K562 (cell line): ENCODE data around the gene LMO4. TPM values are rescaled to one million over a fixed set of nuclear protein-coding genes. Genes with fewer than 3 reads are reported as not detected.

Experiments
- ATAC-seq: fragments of 200-7000 bp; cut with Tn5 transposase; 3 replicates; pipeline ENCODE4 v1.9.1; 2020; ENCODE audit warnings: moderate library complexity
- Bru-seq: library from RNA; stranded (reverse); fragments of 400-500 nt; gene quantifications from one replicate; lab custom pipeline; 2021; lab: Mats Ljungman, UMichigan
- BruChase-seq, 2 experiments: library from RNA; stranded (reverse); fragments of 400-500 nt; gene quantifications; one replicate each; lab custom pipeline; 2021; lab: Mats Ljungman, UMichigan
- BruUV-seq: library from RNA; stranded (reverse); fragments of 400-500 nt; replicated peaks from 2 replicates; lab custom pipeline; 2021; lab: Mats Ljungman, UMichigan
- CTCF ChIA-PET: fragments of 300-600 bp; formaldehyde crosslinking; extraction: SDS; loops from one replicate; lab custom pipeline; 2021; ENCODE audit warnings: low intra/inter-chr PET ratio; lab: Yijun Ruan, JAX
- POLR2A ChIA-PET: fragments of 300-600, 350-650 bp; sonication (Branson Sonifier 250); formaldehyde crosslinking; extraction: SDS; loops from one replicate; lab custom pipeline; 2021; ENCODE audit warnings: antibody characterized with exemption, inconsistent platforms; lab: Yijun Ruan, JAX
- DNase-seq, 4 experiments: peaks; one replicate each; pipeline versions ENCODE4 v3.0.0 to v3.0.0-alpha.2; 2011 to 2018; ENCODE audit warnings: low spot score in 3 of 4, mixed read lengths in 3 of 4; ENCODE audit errors: extremely low read depth in 1 of 4
- FAIRE-seq: peaks from 2 replicates; lab custom pipeline; 2011; peaks lifted over from hg19 to GRCh38; lab: Jason Lieb, UNC
- H2AFZ ChIP-seq: 2 replicates; pipeline ENCODE4 v1.6.0; 2011; ENCODE audit warnings: low read depth, low read length, control low read depth, inconsistent platforms
- H3K27ac ChIP-seq: fragments of 200-600 bp; 3 replicates; pipeline ENCODE4 v1.8.0; 2011; ENCODE audit warnings: low read depth, mild to moderate bottlenecking, control low read depth, inconsistent platforms, low read length, moderate library complexity, mixed read lengths; ENCODE audit errors: extremely low read depth
- H3K27me3 ChIP-seq, 2 experiments: fragments of 300-600 bp in 1 of 2; 2 replicates in 1 of 2; 3 replicates in 1 of 2; pipeline versions ENCODE4 v1.6.0 to v1.8.0; 2011; ENCODE audit warnings: inconsistent platforms in 2 of 2, low read length in 2 of 2, mild to moderate bottlenecking in 1 of 2, mixed read lengths in 1 of 2, moderate library complexity in 1 of 2; ENCODE audit not compliant: control insufficient read depth in 2 of 2, insufficient read depth in 2 of 2
- H3K36me3 ChIP-seq: fragments of 300-600 bp; 3 replicates; pipeline ENCODE4 v1.8.0; 2011; ENCODE audit warnings: mild to moderate bottlenecking, low read length, inconsistent platforms; ENCODE audit not compliant: control insufficient read depth, insufficient read depth
- H3K4me1 ChIP-seq, 2 experiments: fragments of 200-600 bp in 1 of 2; replicated peaks in 1 of 2; 2 replicates in 1 of 2; 3 replicates in 1 of 2; pipeline versions ENCODE4 v1.5.1 to v1.8.0; 2011; ENCODE audit warnings: inconsistent platforms in 2 of 2, low read length in 2 of 2, mild to moderate bottlenecking in 1 of 2, mixed read lengths in 1 of 2, moderate library complexity in 1 of 2; ENCODE audit not compliant: control insufficient read depth in 2 of 2, insufficient read depth in 2 of 2
- H3K4me2 ChIP-seq: 2 replicates; pipeline ENCODE4 v1.6.1; 2011; ENCODE audit warnings: low read length, control low read depth, inconsistent platforms, mixed read lengths; ENCODE audit not compliant: insufficient read depth
- H3K4me3 ChIP-seq: fragments of 200-600 bp; sonication (generic), shearing (Covaris generic); 2 replicates; pipeline ENCODE4 v1.5.1; 2016; ENCODE audit warnings: control low read depth, inconsistent platforms
- H3K79me2 ChIP-seq: fragments of 200-600 bp; 3 replicates; pipeline ENCODE4 v1.8.0; 2011; ENCODE audit warnings: low read length, inconsistent platforms; ENCODE audit not compliant: control insufficient read depth, insufficient read depth
- H3K9ac ChIP-seq, 2 experiments: 2 replicates each; pipeline versions ENCODE4 v1.6.0 to v1.6.1; 2011; ENCODE audit warnings: low read depth in 2 of 2, low read length in 2 of 2, control low read depth in 1 of 2, inconsistent platforms in 1 of 2, mild to moderate bottlenecking in 1 of 2, mixed read lengths in 1 of 2; ENCODE audit not compliant: insufficient read depth in 1 of 2
- H3K9me1 ChIP-seq: one replicate; pipeline ENCODE4 v1.6.0; 2011; ENCODE audit warnings: inconsistent platforms, mild to moderate bottlenecking, low read length, moderate library complexity; ENCODE audit not compliant: control insufficient read depth, insufficient read depth
- H3K9me3 ChIP-seq: replicated peaks from 2 replicates; pipeline ENCODE4 v1.5.1; 2011; ENCODE audit warnings: low read depth, low read length, inconsistent platforms; ENCODE audit not compliant: control insufficient read depth, insufficient read depth
- H4K20me1 ChIP-seq: replicated peaks from 2 replicates; pipeline ENCODE4 v1.6.1; 2011; ENCODE audit warnings: low read length, inconsistent platforms, mixed read lengths; ENCODE audit not compliant: control insufficient read depth, insufficient read depth
- ASH1L ChIP-seq: fragments of 450-650 bp; IDR thresholded peaks from 2 replicates; pipeline ENCODE4 v1.6.1; 2018; ENCODE audit warnings: borderline replicate concordance, mild to moderate bottlenecking, low read depth; ENCODE audit not compliant: partially characterized antibody
- BHLHE40 ChIP-seq: IDR thresholded peaks from 2 replicates; pipeline ENCODE4 v1.6.1; 2011; ENCODE audit warnings: low read length, improper control_type of control experiment
- CEBPG ChIP-seq, 3 experiments: fragments of 200-800 bp in 1 of 3; sonication (Bioruptor generic) in 1 of 3; sonication (generic) in 1 of 3; formaldehyde crosslinking in 1 of 3; IDR thresholded peaks in 2 of 3; conservative IDR thresholded peaks in 1 of 3; 2 replicates each; pipeline versions ENCODE4 v1.6.1 to v1.8.0; 2016 to 2022; ENCODE audit warnings: missing compliant biosample characterization in 2 of 3, missing genetic modification characterization in 2 of 3, mild to moderate bottlenecking in 1 of 3, missing genetic modification reagents in 1 of 3
- ERF ChIP-seq: fragments of 450-650 bp; formaldehyde crosslinking; IDR thresholded peaks from 2 replicates; pipeline ENCODE4 v1.4.0; 2020; ENCODE audit warnings: mild to moderate bottlenecking, mixed read lengths
- FOXM1 ChIP-seq, 2 experiments: fragments of 450-650 bp in 1 of 2; sonication (generic) in 1 of 2; formaldehyde crosslinking in 1 of 2; IDR thresholded peaks; 2 replicates each; pipeline versions ENCODE4 v1.6.1 to v1.9.0; 2017 to 2022; ENCODE audit warnings: low read depth in 2 of 2, mild to moderate bottlenecking in 2 of 2, missing genetic modification reagents in 1 of 2, moderate library complexity in 1 of 2
- MEIS2 ChIP-seq: fragments of 450-650 bp; IDR thresholded peaks from 2 replicates; pipeline ENCODE4 v1.6.1; 2014; ENCODE audit warnings: mild to moderate bottlenecking; ENCODE audit not compliant: partially characterized antibody
- NFE2 ChIP-seq: IDR thresholded peaks from 2 replicates; pipeline ENCODE4 v1.6.1; 2014; ENCODE audit warnings: antibody characterized with exemption, low read depth
- NFIC ChIP-seq: fragments of 450-650 bp; IDR thresholded peaks from 2 replicates; pipeline ENCODE4 v1.6.1; 2017; ENCODE audit warnings: mild to moderate bottlenecking, inconsistent platforms
- POLR2AphosphoS5 ChIP-seq: IDR thresholded peaks from 2 replicates; pipeline ENCODE4 v1.6.1; 2011; ENCODE audit warnings: mild to moderate bottlenecking, low read depth, low read length, moderate library complexity; ENCODE audit not compliant: control insufficient read depth, insufficient read depth
- RBFOX2 ChIP-seq: fragments of 200-400 bp; formaldehyde crosslinking; IDR thresholded peaks from 2 replicates; pipeline ENCODE4 v1.6.1; 2017; ENCODE audit warnings: low read depth, mild to moderate bottlenecking, low read length, moderate library complexity
- SP1 ChIP-seq: sonication (generic); formaldehyde crosslinking; IDR thresholded peaks from 2 replicates; pipeline ENCODE4 v1.8.1; 2022; ENCODE audit warnings: mild to moderate bottlenecking, missing genetic modification reagents
- XRCC5 ChIP-seq: fragments of 200-400 bp; formaldehyde crosslinking; IDR thresholded peaks from 2 replicates; pipeline ENCODE4 v1.6.1; 2017; ENCODE audit warnings: low read depth, mild to moderate bottlenecking, low read length
- ZNF263 ChIP-seq: sonication (generic); formaldehyde crosslinking; IDR thresholded peaks from 2 replicates; pipeline ENCODE4 v1.8.0; 2022; ENCODE audit warnings: mild to moderate bottlenecking, missing genetic modification reagents, borderline replicate concordance
- WGBS: fragments of 100-300 bp; shearing (Covaris generic); methylation state at CpG from one replicate; pipeline ENCODE4 v1.1.6; 2016; ENCODE audit warnings: low coverage, mixed read lengths; ENCODE audit not compliant: insufficient coverage; ENCODE audit errors: missing lambda C conversion rate; 5-methylcytosine and 5-hydroxymethylcytosine counted together
- in situ Hi-C: fragments of 300-500 bp; cut with MboI; formaldehyde crosslinking; loops from 4 replicates; pipeline ENCODE4 v1.15.0; 2018; ENCODE audit warnings: inconsistent platforms, mixed read lengths
- intact Hi-C: fragments of 100-400 bp; cut with micrococcal nuclease; formaldehyde crosslinking; loops from 2 replicates; pipeline ENCODE4 v1.14.2; 2022
- long read RNA-seq, 3 experiments: library from polyadenylated mRNA in 2 of 3; library from RNA in 1 of 3; unstranded in 2 of 3; stranded (forward) in 1 of 3; transcript quantifications; one replicate each; pipeline ENCODE4 v2.0.0, GENCODE V29; 2019 to 2022
- polyA minus RNA-seq, 3 experiments: library from RNA; depleted of rRNA, polyadenylated mRNA; stranded (reverse); fragments of >200 nt; gene quantifications; 2 replicates each; pipeline ENCODE4 v1.2.3, GENCODE V29; 2011
- polyA plus RNA-seq, 8 experiments: library from polyadenylated mRNA; depleted of rRNA in 4 of 8; stranded (reverse) in 5 of 8; unstranded in 3 of 8; fragments of >200 nt; fragmentation: Nextera tagmentation in 2 of 8; fragmentation: Illumina TruSeq in 1 of 8; extraction: Ambion mirVana in 2 of 8; extraction: Trizol in 1 of 8; gene quantifications; 2 replicates each; pipeline versions ENCODE4 v1.2.1 to v1.2.3, GENCODE V29; 2011 to 2014; ENCODE audit warnings: inconsistent platforms in 1 of 8, missing spikeins in 1 of 8
- total RNA-seq, 7 experiments: library from RNA; depleted of rRNA in 6 of 7; stranded (reverse); fragments of >200 nt in 6 of 7; fragmentation: Illumina TruSeq in 2 of 7; extraction: Trizol in 2 of 7; gene quantifications; 2 replicates each; pipeline versions ENCODE4 v1.2.1 to v1.2.3, GENCODE V29; 2011 to 2021; ENCODE audit warnings: low replicate concordance in 1 of 7

LMO4 gene
- total RNA-seq (2011; cell fraction: chromatin; rRNA removed; ENCODE audit: low replicate concordance), result 7.3 and 9.3 TPM in 2 replicates
- total RNA-seq (2011; cell fraction: nucleolus; rRNA removed), result 6.3 and 8.3 TPM in 2 replicates
- 7.6 and 10.4 TPM in 2 replicates for total RNA-seq (2011; cell fraction: nucleoplasm; rRNA removed)
- total RNA-seq (2014; rRNA removed) (12.7 and 13.4 TPM in 2 replicates), total RNA-seq (2014; rRNA removed; fragmentation: Illumina TruSeq; extraction: Trizol) (23.3 and 24.3 TPM in 2 replicates), total RNA-seq (2015; rRNA removed; fragmentation: Illumina TruSeq; extraction: Trizol) (16.0 and 17.5 TPM in 2 replicates), total RNA-seq (2021) (32.0 and 32.9 TPM in 2 replicates), polyA plus RNA-seq (2011; rRNA removed) (35.3 and 40.4 TPM in 2 replicates), polyA plus RNA-seq (2014; fragmentation: Illumina TruSeq; extraction: Trizol) (24.3 and 33.2 TPM in 2 replicates), polyA plus RNA-seq (2014; fragmentation: Nextera tagmentation; extraction: Ambion mirVana) (1 to 10 TPM; 3.1 to 3.5 TPM), polyA plus RNA-seq (2014; rRNA removed) (22.4 and 23.9 TPM in 2 replicates), polyA minus RNA-seq (2011; rRNA and poly(A)+ RNA removed) (17.1 and 18.6 TPM in 2 replicates), Bru-seq, nascent RNA (percentile 89 among the genes with signal in this experiment), BruChase-seq, experiment 1, labeled RNA remaining after a 2-hour chase (percentile 89 among the genes with signal in this experiment), BruChase-seq, experiment 2, labeled RNA remaining after a 6-hour chase (percentile 87 among the genes with signal in this experiment)
- polyA plus RNA-seq (2011; cell fraction: cytosol; rRNA removed), result 30.5 and 34.8 TPM in 2 replicates
- 26.9 and 35.6 TPM in 2 replicates for polyA plus RNA-seq (2011; cell fraction: nucleus; rRNA removed)
- 23.1 and 41.8 TPM in 2 replicates for polyA plus RNA-seq (2012)
- 7.4 and 7.5 TPM in 2 replicates for polyA minus RNA-seq (2011; cell fraction: cytosol; rRNA and poly(A)+ RNA removed)
- polyA minus RNA-seq (2011; cell fraction: nucleus; rRNA and poly(A)+ RNA removed), result 11.7 and 15.9 TPM in 2 replicates
- long read RNA-seq, experiment 1, full-length matches to known transcripts, result 10 of 41 reads
- long read RNA-seq, experiment 1, partial matches to known transcripts, result 0 of 41 reads
- long read RNA-seq, experiment 1, other reads (novel, unspliced or antisense), result 31 of 41 reads
- long read RNA-seq, experiment 2, full-length matches to known transcripts, result 13 of 18 reads
- long read RNA-seq, experiment 2, partial matches to known transcripts, result 0 of 18 reads
- long read RNA-seq, experiment 2, other reads (novel, unspliced or antisense), result 5 of 18 reads
- long read RNA-seq, experiment 3, full-length matches to known transcripts, result 4 of 6 reads
- long read RNA-seq, experiment 3, partial matches to known transcripts, result 0 of 6 reads
- long read RNA-seq, experiment 3, other reads (novel, unspliced or antisense), result 2 of 6 reads

DNA sequence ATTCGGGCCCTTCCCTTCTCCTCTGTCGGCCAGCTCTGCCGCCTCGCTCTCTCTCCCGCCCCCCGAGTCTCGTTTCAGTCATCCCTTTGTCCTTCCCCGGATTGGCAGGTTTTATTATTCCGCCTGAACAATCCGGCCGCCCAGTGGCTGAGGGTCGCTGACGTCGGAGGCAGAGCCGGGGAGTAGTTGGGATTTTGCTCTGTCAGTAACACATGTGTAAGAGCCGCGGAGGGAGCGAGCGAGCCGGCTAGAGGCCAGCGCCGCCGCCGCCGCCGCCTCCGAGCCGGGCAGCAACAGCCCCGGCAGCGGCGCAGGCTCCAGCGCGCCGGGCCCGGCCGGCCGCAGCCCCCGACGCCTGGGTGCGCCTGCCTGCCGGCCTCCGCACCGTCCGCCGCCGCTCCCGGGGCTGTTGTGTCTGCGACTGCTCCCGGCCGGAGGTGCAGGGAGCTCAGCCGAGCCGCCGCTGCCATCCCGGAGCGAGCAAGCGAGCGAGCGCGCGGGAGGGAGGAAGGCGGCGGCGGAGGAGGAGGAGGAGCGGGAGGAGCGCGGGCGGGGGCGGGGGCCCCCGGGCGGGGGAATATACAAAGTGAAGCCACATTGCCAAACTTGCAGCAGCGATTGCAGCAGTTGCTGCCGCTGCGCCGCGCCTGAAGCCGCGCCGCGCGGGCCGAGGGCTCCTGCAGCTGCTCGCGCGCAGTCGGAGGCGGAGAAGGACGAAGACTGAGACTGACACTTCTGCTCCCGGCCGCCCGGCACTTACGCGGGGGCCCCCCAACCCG, at the start of gene LMO4:
Gene LMO4, plus strand, starts transcription at position 609 of the 779 bp plus-strand sequence. CDS start 3,136 bp downstream, outside the sequence.
- no peaks in the 10 kb centered on the region for H3K9me1 ChIP-seq
- intact Hi-C loops, result no loop called here
- peaks cover 9 to 13% of the 10 kb centered on the region in 2 experiments; a peak in 4 of 5 replicates for H3K4me1 ChIP-seq
- in situ Hi-C loops, result no loop called here
- no peaks in the 10 kb centered on the region; the same call in 1 of the 2 replicates for H4K20me1 ChIP-seq
- H3K36me3 ChIP-seq, result peaks cover 9% of the 10 kb centered on the region; the same call in 2 of the 3 replicates
- H3K27ac ChIP-seq, result peak within 1 kb of the TSS; percentile 84
- WGBS, result under 1% methylated on average over 49 of the region's 93 CpGs
- FAIRE-seq (peak; percentile 97), DNase-seq (peak; percentile 84 to 96 (median 90)), ATAC-seq (peak; percentile 82)
- BruUV-seq, result no TSS peak
- ChIA-PET CTCF (no interaction called here), POLR2A (interaction anchor here (0.5 to 1.6 kb wide), 7 partner anchors 9 to 1764 kb away, joined by 3 to 11 read pairs (median 3); no protein-coding TSS in a partner anchor)
- H3K4me3 ChIP-seq, result peak within 1 kb of the TSS; percentile 80
- peak within 1 kb of the TSS; percentile 79 for H3K4me2 ChIP-seq
- H3K9me3 ChIP-seq, result no peaks in the 10 kb centered on the region
- H3K79me2 ChIP-seq, result peaks cover 26% of the 10 kb centered on the region
- peak within 1 kb of the TSS; percentile 82 for H2AFZ ChIP-seq
- H3K9ac ChIP-seq, result peak within 1 kb of the TSS; percentile 75 to 95
- H3K27me3 ChIP-seq, result no peaks in the 10 kb centered on the region
- TF ChIP-seq ZNF263 (CRISPR knock-in tag), result peak; percentile 97
- TF ChIP-seq POLR2AphosphoS5, result peak; percentile 68
- peak; percentile 94 for TF ChIP-seq RBFOX2
- TF ChIP-seq BHLHE40, result peak; percentile 69
- peak; percentile 2; the same call in 1 of the 2 replicates for TF ChIP-seq NFIC
- 0 out of 2 replicates have a peak, but pooled peaks have one; percentile 27 for TF ChIP-seq NFE2
- TF ChIP-seq FOXM1 (IDR thresholded peaks at IDR 0.05; ENCODE audit: low read depth), result 0 out of 2 replicates have a peak, but pooled peaks have one; percentile 38
- no peak for TF ChIP-seq FOXM1 (CRISPR knock-in tag; IDR thresholded peaks at IDR 0.05; ENCODE audit: low read depth)
- peak; percentile 31; the same call in 1 of the 2 replicates for TF ChIP-seq XRCC5
- TF ChIP-seq ASH1L, result peak; percentile 76
- peak; percentile 43 for TF ChIP-seq MEIS2
- no peak for TF ChIP-seq ERF (CRISPR knock-in tag)
- TF ChIP-seq CEBPG (CRISPR knock-in tag; IDR thresholded peaks at IDR 0.05), result peak; percentile 91
- TF ChIP-seq CEBPG (tag; conservative IDR thresholded peaks at IDR 0.05 in 1 of 2, IDR thresholded peaks at IDR 0.05 in 1 of 2), result peak; percentile 90 to 97
- TF ChIP-seq SP1 (CRISPR knock-in tag), result no peak
